SK-N-SH treated with all-trans-retinoic acid at 6 μM for 48 hours (cell line): ENCODE results near the gene ATP1B3.

ENCODE experiments used
- ATAC-seq: fragments of 200-7000 bp; cut with Tn5 transposase; 3 replicates; pipeline ENCODE4 v1.9.1; 2020; ENCODE audit warnings: mild to moderate bottlenecking, moderate library complexity
- ARNTL ChIP-seq: fragments of 450-650 bp; formaldehyde crosslinking; IDR thresholded peaks from 2 replicates; pipeline ENCODE4 v1.5.0; 2020; ENCODE audit warnings: low read depth, mild to moderate bottlenecking, moderate library complexity, borderline replicate concordance
- BACH2 ChIP-seq: fragments of 250-450 bp; sonication (Bioruptor Pico); IDR thresholded peaks from 2 replicates; pipeline ENCODE4 v1.9.0; 2021; ENCODE audit warnings: mild to moderate bottlenecking, borderline replicate concordance
- CREB5 ChIP-seq: fragments of 250-450 bp; sonication (Bioruptor Pico); IDR thresholded peaks from 2 replicates; pipeline ENCODE4 v1.5.1; 2020; ENCODE audit warnings: low read depth, mild to moderate bottlenecking, moderate library complexity
- CSDC2 ChIP-seq: fragments of 250-450 bp; sonication (Bioruptor Pico); IDR thresholded peaks from 2 replicates; pipeline ENCODE4 v1.5.0; 2020; ENCODE audit warnings: mild to moderate bottlenecking, moderate library complexity
- CSRNP3 ChIP-seq: fragments of 250-450 bp; sonication (Bioruptor Pico); IDR thresholded peaks from 2 replicates; pipeline ENCODE4 v1.5.1; 2021; ENCODE audit warnings: mild to moderate bottlenecking, moderate library complexity
- ISL1 ChIP-seq: fragments of 250-450 bp; sonication (Bioruptor Pico); IDR thresholded peaks from 2 replicates; pipeline ENCODE4 v2.1.2; 2022; ENCODE audit warnings: mild to moderate bottlenecking, moderate library complexity
- OSR1 ChIP-seq: fragments of 250-450 bp; sonication (Bioruptor Pico); IDR thresholded peaks from 2 replicates; pipeline ENCODE4 v1.8.0; 2022; ENCODE audit warnings: moderate library complexity, mild to moderate bottlenecking, inconsistent platforms
- PATZ1 ChIP-seq: fragments of 250-450 bp; sonication (Bioruptor Pico); IDR thresholded peaks from 2 replicates; pipeline ENCODE4 v1.8.0; 2020; ENCODE audit warnings: mild to moderate bottlenecking, moderate library complexity, borderline replicate concordance
- POU6F1 ChIP-seq: fragments of 250-450 bp; sonication (Bioruptor Pico); IDR thresholded peaks from 2 replicates; pipeline ENCODE4 v1.8.0; 2021; ENCODE audit warnings: low read depth, mild to moderate bottlenecking, moderate library complexity, borderline replicate concordance
- PPARA ChIP-seq: fragments of 250-450 bp; sonication (Bioruptor Pico); IDR thresholded peaks from 2 replicates; pipeline ENCODE4 v1.5.0; 2020; ENCODE audit warnings: mild to moderate bottlenecking, borderline replicate concordance
- RARB ChIP-seq: fragments of 250-450 bp; sonication (Bioruptor Pico); IDR thresholded peaks from 2 replicates; pipeline ENCODE4 v1.8.0; 2021; ENCODE audit warnings: mild to moderate bottlenecking, moderate library complexity
- SNAI2 ChIP-seq: fragments of 250-450 bp; sonication (Bioruptor Pico); IDR thresholded peaks from 2 replicates; pipeline ENCODE4 v1.5.0; 2020; ENCODE audit warnings: mild to moderate bottlenecking, moderate library complexity
- TCF4 ChIP-seq: fragments of 250-450 bp; sonication (Bioruptor Pico); IDR thresholded peaks from 2 replicates; pipeline ENCODE4 v1.8.0; 2021; ENCODE audit warnings: mild to moderate bottlenecking, moderate library complexity, borderline replicate concordance
- TOX ChIP-seq: fragments of 250-450 bp; sonication (Bioruptor Pico); IDR thresholded peaks from 2 replicates; pipeline ENCODE4 v1.8.0; 2021; ENCODE audit warnings: mild to moderate bottlenecking, moderate library complexity, borderline replicate concordance
- TSHZ2 ChIP-seq: fragments of 250-450 bp; sonication (Bioruptor Pico); IDR thresholded peaks from 2 replicates; pipeline ENCODE4 v1.5.0; 2020; ENCODE audit warnings: mild to moderate bottlenecking, moderate library complexity
- ZC3H10 ChIP-seq: fragments of 250-450 bp; sonication (Bioruptor Pico); IDR thresholded peaks from 2 replicates; pipeline ENCODE4 v1.5.1; 2021; ENCODE audit warnings: mild to moderate bottlenecking, moderate library complexity
- ZFP3 ChIP-seq: fragments of 250-450 bp; sonication (Bioruptor Pico); IDR thresholded peaks from 2 replicates; pipeline ENCODE4 v1.5.0; 2020; ENCODE audit warnings: mild to moderate bottlenecking, moderate library complexity
- ZFP30 ChIP-seq: fragments of 450-650 bp; formaldehyde crosslinking; IDR thresholded peaks from 2 replicates; pipeline ENCODE4 v1.5.0; 2022; ENCODE audit warnings: mild to moderate bottlenecking, moderate library complexity
- ZNF565 ChIP-seq: fragments of 450-650 bp; formaldehyde crosslinking; conservative IDR thresholded peaks from 2 replicates; pipeline ENCODE4 v1.5.0; 2020; ENCODE audit warnings: low read depth, mild to moderate bottlenecking, moderate library complexity
- ZNF70 ChIP-seq: fragments of 450-650 bp; formaldehyde crosslinking; IDR thresholded peaks from 2 replicates; pipeline ENCODE4 v1.5.0; 2020; ENCODE audit warnings: mild to moderate bottlenecking, moderate library complexity
- ZNF8 ChIP-seq: fragments of 450-650 bp; formaldehyde crosslinking; IDR thresholded peaks from 2 replicates; pipeline ENCODE4 v1.5.0; 2020; ENCODE audit warnings: mild to moderate bottlenecking, moderate library complexity

ATP1B3 gene

GRCh38 chr3:141955175-141955574 is 78.7 kb downstream of the ATP1B3 start (continued):
- no peak for TF ChIP-seq POU6F1

GRCh38 chr3:141959589-141960554 is 83.4 kb downstream of the ATP1B3 start:
- no peak for TF ChIP-seq ZNF70 (CRISPR knock-in tag)
- peak; percentile 66 for TF ChIP-seq ISL1 (CRISPR knock-in tag)
- peak; percentile 71 for ATAC-seq

GRCh38 chr3:141960731-141961130 is 84.3 kb downstream of the ATP1B3 start:
- no peak; the same call in 2 of the 3 replicates for ATAC-seq
- TF ChIP-seq ZNF8 (CRISPR knock-in tag) (no peak), ZNF565 (CRISPR knock-in tag) (no peak), ISL1 (CRISPR knock-in tag) (no peak), ZFP30 (CRISPR knock-in tag) (no peak), TSHZ2 (CRISPR knock-in tag) (no peak), PATZ1 (CRISPR knock-in tag) (no peak)

GRCh38 chr3:141963301-141963700 is 86.9 kb downstream of the ATP1B3 start:
- TF ChIP-seq ZFP3 (CRISPR knock-in tag) = no peak
- no peak for TF ChIP-seq SNAI2
- no peak for TF ChIP-seq ARNTL (CRISPR knock-in tag)
- no peak for TF ChIP-seq POU6F1
- no peak for TF ChIP-seq CSRNP3 (CRISPR knock-in tag)
- TF ChIP-seq PPARA (CRISPR knock-in tag) = no peak
- no peak for TF ChIP-seq OSR1 (CRISPR knock-in tag)
- no peak for TF ChIP-seq TSHZ2 (CRISPR knock-in tag)
- TF ChIP-seq ZFP30 (CRISPR knock-in tag) = no peak
- TF ChIP-seq ZNF8 (CRISPR knock-in tag) = no peak
- no peak for TF ChIP-seq CREB5 (CRISPR knock-in tag)
- TF ChIP-seq ZC3H10 (CRISPR knock-in tag) = no peak
- no peak for TF ChIP-seq ZNF565 (CRISPR knock-in tag)
- TF ChIP-seq TOX (CRISPR knock-in tag) = no peak
- no peak for TF ChIP-seq BACH2
- TF ChIP-seq ZNF70 (CRISPR knock-in tag) = no peak
- no peak for TF ChIP-seq TCF4
- TF ChIP-seq ISL1 (CRISPR knock-in tag) = no peak
- TF ChIP-seq CSDC2 = no peak
- no peak for TF ChIP-seq RARB (CRISPR knock-in tag)
- no peak for ATAC-seq
